SH-SY5Y (cell line): Measurements from ENCODE around the gene MRPL36.

Experiments used
- GATA2 ChIP-seq: IDR thresholded peaks from 2 replicates; pipeline ENCODE4 v1.6.1; 2011; ENCODE audit warnings: mild to moderate bottlenecking, low read depth, low read length
- GATA3 ChIP-seq: IDR thresholded peaks from 2 replicates; pipeline ENCODE4 v1.6.1; 2011; ENCODE audit warnings: low read depth, mild to moderate bottlenecking, low read length, moderate library complexity

The MRPL36 gene

GRCh38 chr5:1824109-1824821 lies 24.6 kb upstream of the MRPL36 start:
- TF ChIP-seq GATA2, result no peak
- no peak for TF ChIP-seq GATA3

DNA sequence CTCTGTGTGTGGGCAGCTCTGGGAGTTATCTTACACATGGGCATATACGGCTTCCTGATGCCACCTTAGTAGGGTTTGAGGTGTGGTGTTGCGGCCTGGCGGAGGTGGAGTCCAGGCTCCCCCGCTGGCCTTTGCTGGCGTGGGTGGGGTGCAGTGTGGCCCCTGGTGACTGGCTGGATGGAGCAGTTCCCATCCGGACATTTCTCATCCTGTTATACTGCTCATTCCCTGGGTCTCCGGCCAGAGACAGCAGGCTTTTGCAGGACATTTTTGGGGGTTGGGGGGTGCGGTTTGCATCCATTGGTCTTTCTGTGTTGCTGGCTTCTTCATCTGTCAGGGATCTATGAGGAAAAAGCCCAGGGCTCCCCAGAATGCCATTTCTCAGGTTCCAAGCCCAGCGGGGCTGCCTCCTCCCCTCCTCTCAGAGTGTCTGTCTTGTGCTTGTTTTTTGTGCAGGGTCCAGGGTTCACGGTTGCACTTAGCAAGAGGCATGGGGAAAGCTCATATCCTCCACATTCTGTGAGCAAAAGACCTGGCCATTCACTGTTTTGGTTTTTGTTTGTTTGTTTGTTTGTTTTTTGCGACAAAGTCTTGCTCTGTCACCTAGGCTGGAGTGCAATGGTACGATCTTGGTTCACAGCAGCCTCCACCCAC lies 23.9 kb upstream of the MRPL36 start:
- TF ChIP-seq GATA2, result no peak
- TF ChIP-seq GATA3, result no peak

GRCh38 chr5:1821862-1822261 lies 22.2 kb upstream of the MRPL36 start:
- no peak for TF ChIP-seq GATA3
- TF ChIP-seq GATA2, result no peak

- no peak for TF ChIP-seq GATA2
- TF ChIP-seq GATA3, result no peak
Measured at GRCh38 chr5:1820926-1821325, 21.3 kb upstream of the MRPL36 start.

- TF ChIP-seq GATA3 (no peak), GATA2 (no peak)
Measured at GRCh38 chr5:1820381-1820780, 20.7 kb upstream of the MRPL36 start.

DNA sequence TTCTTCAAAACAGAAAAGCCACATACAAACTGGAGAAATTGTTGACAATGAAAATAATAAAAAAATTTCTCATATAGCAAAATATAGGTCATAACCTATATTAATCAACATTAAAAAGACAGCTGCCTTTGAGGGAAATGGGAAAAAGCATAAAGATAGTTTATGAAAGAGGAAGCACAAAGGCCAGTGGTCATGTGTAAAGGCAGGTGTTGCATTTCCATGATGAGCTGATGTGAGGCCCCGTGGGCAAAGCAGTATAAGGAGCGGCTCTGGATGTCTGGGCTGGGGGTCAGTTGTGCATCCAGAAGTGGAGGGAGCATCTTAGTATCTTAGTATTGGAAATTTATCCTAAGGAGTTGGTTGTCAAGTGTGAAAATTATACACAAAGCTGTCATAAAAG lies 19.8 kb upstream of the MRPL36 start:
- TF ChIP-seq GATA3, result no peak
- TF ChIP-seq GATA2, result no peak

DNA sequence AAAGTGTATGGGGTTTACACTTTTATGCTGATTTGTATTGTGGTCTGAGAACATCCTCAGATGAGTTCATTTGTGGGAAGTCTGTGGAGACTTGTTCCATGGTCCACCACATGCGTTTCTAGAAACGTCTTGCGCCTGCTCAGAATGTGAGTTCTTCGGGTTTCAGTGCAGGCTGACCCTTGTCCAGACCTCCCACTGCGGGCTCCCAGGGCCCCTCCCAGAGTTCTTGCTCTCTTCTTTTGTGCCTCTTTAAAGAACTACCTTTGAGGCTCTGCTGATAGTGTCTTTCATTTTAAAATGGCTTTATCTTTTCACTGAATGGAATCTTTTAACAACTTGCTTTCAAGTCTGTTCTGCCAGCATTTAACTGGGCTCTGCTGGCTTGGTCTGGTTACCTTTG lies 19.1 kb upstream of the MRPL36 start:
- no peak for TF ChIP-seq GATA2
- no peak for TF ChIP-seq GATA3

- TF ChIP-seq GATA2 (no peak), GATA3 (no peak)
Measured at GRCh38 chr5:1817261-1818043, 17.8 kb upstream of the MRPL36 start.

DNA sequence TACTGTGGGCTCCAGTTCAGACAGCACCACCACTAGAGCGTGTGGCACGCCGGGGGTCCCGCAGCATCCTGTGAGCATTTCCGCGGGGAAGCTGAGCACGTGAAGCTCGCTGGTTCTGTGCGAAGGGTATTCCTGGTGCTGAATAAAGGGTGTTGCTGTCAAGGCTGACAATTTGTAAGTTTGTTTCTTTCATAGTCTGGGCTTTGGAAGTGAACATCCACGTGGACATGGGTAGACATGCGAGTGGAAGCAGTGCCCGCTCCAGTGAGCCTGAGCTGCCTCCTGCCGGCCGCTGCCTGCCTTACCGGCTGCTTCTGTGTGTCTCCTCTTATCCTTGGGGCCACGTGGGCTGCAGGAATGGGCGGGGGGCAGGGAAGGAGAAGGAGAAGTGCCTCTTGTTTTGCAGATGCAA lies 16.2 kb upstream of the MRPL36 start:
- no peak for TF ChIP-seq GATA3

DNA sequence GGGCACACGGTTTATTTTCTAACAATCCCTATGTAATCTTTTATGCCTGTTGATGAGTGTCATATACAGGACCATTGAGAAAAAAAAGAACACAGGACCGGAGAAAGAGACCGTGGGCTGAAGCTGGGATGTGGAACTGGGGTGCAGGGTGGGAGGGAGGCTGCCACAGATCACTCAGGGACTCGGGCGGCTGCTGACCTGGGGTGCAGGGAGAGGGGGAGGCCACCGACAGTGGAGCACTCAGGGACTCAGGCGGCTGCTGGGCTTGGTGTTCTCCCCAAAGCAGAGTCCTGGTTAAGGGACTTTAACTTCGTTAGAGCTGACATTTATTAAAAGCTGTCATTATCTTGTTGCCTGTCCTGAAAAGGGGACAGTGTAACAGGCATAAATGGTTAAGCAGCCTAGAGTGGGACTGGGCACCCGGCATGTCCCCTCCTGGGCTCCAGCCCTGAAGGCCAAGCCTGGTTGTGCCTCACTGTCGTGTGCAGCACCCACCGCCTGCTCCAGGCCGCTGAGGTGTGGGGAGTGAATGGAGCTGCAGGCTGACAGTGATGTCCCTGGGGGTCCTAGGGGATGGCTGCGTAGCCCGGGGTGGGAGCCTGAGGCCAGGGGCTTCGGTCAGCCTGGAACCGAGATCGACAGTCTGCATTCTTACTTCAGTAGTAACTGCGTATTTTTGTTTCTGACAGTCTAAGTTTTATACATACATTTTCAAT lies 15.6 kb upstream of the MRPL36 start:
- TF ChIP-seq GATA3 (no peak), GATA2 (no peak)

DNA sequence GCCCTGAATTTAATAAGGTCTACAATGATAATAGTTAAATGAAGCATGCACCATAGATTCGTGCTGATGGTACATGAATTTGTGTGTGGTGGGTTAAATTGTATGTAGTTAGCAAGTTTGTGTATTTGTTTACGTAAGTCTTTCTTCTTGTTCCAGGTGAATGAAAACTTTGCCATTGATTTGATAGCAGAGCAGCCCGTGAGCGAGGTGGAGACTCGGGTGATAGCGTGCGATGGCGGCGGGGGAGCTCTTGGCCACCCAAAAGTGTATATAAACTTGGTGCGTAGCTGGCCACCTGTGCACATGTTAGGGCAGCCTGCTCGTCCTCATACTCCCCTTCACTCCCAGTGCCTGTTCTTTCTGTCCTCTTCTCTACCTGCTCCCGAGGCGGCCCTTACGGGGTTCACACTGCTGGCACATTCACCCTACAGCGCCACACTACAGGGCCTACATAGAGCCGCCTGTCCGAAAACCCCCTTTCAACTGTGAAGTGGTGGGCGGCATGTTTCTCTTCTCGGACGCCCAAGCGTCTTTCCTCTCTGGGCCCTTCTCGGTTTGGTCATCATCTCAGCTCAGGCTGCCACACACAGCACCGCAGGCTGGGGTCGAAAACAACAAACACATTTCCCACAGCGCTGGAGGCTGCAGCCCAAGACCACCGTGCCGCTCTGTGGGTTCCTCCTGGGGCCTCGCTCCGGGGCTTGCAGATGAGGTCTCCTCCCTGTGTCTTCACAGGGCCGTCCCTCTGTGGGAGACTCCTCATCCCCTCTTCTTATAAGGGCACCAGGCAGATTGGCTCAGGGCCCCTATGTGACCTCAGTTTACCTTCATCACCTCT lies 14.8 kb upstream of the MRPL36 start:
- TF ChIP-seq GATA2 (no peak), GATA3 (no peak)

DNA sequence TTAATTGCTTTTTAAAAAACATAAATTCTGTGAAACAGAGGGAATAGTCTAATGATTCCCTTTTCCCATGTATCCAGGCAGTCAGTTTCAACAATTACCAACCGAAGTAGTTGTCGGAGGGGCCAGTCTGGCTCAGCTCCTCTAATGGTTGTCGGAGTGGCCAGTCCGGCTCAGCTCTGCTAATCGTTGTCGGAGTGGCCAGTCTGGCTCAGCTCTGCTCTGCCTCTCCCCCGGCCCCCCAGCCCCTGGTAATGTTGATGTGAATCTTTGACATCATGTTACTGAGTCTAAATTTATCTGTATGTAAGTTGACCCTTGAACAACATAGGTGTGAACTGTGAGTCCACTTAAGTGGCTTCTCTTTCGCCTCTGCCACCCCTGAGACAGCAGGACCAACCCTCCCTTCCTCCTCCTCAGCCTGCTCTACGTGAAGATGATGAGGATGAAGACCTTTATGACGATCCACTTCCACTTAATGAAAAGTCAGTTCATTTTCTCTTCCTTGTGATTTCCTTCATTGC lies 11.0 kb upstream of the MRPL36 start:
- TF ChIP-seq GATA2 (no peak), GATA3 (no peak)

- no peak for TF ChIP-seq GATA3
- no peak for TF ChIP-seq GATA2
Measured at GRCh38 chr5:1809416-1810035, 9.9 kb upstream of the MRPL36 start.

DNA sequence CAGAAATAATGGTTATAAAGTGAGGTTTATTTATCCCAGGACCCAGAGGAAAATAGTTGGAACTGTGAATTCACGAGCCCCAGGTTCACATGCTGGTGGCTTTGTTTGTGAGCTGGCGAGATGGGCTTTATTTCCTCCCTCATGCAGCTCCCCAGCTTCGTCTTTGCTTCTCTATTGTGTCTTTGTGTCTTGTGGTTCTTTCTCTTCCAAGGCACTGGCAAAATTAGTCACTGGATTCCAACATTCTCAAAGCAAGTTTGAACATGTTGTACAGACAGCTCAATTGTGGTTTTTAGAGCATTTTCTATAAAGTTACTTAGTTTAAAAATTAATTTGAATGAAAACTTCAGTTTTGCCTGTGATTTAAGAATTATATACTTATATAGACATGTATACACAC lies 8.8 kb upstream of the MRPL36 start:
- TF ChIP-seq GATA2 (no peak), GATA3 (no peak)
